C1 segment of cervical spinal cord (tissue), 14 donors: ENCODE results near the gene GALNT9.
"Not testable (repeated sequence)": the region's sequence is repeated elsewhere in the genome, so short reads cannot be mapped to it uniquely, and the experiment has no call there.

Experiments used
- DNase-seq, 14 donors: peaks; one replicate each; lab custom pipeline; 2025; lab: John Stamatoyannopoulos, UW

Gene GALNT9

DNA sequence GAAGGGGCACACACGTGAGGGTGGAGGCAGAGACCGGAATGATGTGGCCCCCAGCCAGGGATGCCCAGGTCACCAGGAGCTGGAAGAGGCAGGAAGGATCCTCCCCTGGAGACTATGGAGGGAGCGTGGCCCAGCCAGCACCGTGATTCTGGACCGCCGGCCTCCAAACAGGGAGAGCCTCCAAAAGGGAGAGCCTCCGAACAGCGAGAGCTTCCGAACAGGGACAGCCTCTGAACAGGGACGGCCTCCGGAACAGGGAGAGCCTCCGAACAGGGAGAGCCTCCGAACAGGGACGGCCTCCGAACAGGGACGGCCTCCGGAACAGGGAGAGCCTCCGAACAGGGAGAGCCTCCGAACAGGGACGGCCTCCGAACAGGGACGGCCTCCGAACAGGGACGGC, 33.8 kb downstream of the GALNT9 start:
- DNase-seq, result not testable (repeated sequence)

DNA sequence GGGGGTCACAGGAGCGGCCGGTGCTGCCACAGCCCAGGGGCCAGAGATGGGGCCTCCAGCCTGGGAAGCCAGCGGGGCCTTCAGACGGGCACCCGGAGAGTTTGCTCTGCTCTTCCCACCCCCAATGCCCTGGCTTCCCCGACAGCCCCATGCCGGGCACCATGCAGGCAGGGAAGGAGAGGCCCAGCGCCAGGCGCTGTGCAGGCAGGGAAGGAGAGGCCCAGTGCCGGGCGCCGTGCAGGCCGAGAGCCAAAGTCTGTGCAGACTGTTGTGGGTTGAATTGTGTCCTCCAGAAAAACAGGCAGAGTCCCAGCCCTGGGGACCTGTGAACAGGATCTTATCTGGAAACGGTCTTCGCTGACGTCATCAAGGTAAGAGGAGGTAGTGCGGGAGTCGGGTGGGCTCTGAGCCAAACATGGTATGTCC, 34.3 kb downstream of the GALNT9 start:
- DNase-seq, result peak in 1 of 14 donors; percentile 71

DNA sequence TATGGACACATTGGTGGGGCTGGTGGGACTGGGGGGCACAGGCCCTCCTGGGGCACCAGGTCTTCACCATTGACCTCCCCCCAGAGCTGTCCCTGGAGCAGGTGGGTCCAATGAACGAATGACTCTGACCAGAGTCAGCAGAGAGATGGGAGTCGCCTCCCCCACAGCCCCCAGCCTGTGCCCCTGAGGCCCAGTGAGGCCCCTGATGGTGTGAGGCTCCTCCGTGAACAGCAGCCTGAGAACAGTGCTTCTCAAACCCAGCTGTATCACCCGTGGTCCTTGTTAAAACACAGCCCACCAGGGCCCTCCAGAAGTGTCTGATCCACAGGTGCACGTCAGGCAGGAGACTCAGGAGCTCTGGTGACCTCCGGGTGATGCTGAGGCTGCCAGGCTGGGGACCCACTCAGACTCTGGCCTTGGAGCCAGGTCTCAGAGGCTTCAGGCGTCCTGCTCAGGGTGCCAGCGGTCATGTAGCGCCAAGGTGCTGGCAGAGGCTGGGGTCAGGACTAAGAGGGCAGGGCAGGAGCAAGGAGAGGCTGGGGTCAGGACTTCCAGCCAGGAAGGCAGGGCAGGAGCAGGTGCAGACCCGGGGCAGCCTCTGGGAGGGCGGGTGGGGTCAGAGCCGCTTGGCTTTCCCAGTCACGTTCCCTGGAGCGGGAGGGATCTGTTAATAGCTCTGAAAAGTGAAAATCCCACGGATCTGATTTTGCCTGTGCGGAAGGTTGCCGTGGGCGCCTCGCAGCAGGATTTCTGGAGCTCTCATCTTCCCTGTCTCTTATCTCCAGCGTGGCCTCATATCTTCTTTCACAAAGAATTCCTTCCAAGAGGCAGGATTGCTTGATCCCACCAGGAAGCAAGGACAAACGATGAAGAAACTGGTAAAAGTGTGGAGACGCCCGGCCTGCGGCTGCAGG, 35.0 kb downstream of the GALNT9 start:
- no peak for DNase-seq

DNA sequence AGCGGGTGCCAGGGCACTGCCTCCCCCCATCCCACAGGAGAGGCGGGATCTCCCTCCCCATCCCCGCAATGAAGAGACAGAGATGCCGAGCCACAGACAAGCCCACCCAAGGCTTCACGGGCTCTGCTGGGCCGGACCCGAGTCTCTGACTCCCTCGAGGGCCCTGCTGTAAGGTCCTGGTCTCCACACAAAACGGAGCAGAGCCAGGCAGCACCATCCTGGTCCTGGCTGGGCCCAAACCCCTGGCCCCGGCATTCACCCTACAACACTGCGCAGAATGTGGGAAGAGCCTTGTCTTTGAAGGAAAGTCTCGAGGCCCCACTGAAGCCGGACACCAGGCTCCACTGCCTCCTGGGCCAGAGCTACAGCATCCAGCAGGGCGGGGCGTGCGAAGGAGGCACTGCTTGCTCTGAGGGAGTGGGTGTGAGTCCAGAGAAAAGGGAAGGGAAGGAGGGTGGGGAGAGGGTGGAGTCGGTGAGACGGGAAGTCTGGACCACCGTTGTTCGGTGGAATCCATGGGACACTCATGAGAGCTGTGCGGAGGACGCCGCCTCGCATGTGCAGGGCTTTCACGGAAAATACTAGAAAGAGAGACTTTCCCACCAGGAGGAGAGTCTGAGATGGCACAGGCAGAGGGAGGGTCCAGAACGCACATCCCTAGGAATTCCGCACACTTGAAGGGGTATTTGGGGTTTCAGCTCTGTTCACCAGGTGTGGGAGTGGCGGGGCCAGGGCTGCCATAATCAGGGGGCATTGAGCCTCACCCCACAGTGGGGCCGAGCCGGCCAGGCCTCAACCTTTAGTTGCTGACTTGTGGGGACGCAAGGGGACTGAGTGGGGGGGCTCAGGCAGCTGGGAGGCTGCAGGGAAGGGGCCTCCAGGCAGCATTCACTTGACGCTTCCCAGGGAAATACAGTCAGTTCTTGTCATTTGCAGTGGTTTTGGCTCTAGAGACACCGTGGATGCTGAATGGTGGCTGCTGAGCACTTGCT, 36.8 kb downstream of the GALNT9 start:
- no peak for DNase-seq

DNA sequence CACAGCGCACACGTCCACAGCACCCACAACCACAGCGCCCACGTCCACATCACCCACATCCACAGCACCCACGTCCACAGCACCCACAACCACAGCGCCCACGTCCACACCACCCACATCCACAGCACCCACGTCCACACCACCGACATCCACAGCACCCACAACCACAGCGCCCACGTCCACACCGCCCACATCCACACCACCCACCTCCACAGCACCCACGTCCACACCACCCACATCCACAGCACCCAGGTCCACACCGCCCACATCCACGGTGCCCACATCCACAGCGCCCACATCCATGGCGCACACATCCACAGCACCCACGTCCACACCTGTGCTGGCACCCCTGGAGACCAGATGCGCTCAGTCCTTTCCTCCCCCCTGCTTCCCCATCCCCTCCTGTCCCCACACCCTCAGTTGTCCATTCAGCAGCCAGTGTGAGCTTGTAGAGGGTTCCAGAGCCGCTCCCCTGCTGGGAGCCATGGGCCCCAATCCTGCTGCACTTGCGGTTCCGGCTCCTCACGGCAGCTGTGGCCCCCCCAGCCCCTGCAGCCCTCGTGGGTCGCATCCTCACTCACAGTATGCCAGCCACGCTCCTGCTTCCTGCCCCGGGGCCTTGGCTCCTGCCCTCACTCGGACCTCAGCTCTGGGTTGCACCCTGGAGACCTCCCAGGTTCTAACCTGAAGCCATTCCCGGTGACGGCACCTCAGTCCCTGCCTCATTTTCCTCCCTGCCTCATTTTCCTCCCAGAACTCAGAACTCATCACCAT, 37.8 kb downstream of the GALNT9 start:
- DNase-seq, result no peak

DNA sequence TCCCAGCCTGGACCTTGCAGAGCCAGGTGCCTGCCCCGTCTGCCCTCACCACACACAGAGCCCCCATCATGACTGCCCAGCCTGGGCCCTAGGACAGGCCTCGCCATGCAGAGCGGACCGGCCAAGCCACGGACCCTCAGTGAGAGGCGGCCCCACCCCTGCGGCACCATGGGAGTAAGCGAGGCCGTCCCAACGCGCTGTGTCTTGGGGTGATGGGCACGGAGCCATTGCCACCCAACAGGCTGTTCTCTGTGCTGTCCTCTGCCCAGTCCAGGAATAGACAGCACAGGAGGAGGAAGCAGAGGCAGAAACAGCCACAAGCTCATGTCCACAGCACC, 39.2 kb downstream of the GALNT9 start:
- DNase-seq, result no peak

DNA sequence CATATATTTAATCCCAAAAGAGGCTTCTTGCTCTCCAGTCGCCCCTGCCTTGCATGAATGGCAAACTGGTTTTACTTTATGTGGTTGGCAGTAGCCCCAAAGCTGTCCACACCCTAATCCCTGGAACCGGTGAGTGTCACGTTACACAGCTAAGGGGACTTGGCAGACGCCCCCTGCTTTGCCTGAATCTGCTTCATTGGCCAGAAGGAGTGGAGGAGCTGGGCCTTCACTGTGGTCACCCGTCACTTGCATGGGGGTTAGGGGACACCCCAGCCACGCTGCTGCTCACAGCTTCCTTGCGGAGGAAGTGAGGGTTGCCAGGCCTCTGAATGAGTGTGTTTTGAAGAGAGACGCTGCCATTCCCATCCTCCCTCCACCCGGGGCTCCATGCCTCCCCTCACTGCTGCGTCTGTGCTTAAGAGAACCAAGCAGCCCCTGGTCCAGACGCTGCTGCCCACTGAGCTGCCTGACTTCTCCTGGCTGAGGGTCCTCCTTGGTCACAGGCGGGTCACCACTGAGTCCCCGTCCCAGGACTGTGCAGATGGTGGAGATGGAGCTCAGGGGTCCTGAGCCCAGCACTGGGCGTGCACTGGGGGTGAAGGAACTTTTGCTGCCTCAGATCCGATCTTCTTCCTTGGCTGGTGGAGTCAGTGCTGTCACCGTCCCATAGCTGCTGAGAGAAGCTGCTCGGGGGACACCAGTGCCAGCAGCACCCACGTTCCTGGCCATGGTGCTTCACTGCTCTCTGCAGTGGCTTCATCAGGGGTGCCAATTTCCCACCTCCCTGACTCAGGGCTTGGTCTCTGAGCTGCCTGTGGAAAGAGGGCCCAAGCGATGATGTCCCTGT, 39.8 kb downstream of the GALNT9 start:
- no peak for DNase-seq

DNA sequence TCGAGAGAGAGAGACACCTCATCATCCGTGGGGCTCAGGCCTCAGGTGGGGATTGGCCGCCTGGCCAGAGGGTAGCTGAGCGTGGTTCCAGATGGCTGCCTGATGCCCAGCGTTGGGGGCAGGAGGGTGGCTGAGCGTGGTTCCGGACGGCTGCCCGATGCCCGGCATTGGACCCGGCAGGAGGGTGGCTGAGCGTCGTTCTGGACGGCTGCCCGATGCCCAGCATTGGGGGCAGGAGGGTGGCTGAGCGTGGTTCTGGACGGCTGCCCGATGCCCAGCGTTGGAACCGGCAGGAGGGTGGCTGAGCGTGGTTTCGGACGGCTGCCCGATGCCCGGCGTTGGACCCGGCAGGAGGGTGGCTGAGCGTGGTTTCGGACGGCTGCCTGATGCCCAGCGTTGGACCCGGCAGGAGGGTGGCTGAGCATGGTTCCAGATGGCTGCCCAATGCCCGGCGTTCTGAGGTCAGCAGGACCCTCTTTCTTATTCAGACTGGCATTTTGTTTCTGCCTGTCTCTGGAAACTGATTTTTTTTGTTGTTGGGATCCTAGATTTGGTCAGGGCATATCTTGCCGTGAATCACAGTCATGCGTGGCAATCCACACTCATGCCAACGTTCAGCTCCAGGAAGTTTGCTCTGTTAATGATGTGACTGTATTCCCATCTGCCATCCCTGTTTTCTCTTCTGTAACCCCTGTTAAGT, 40.7 kb downstream of the GALNT9 start:
- DNase-seq, result peak in 1 of 14 donors; percentile 82

DNA sequence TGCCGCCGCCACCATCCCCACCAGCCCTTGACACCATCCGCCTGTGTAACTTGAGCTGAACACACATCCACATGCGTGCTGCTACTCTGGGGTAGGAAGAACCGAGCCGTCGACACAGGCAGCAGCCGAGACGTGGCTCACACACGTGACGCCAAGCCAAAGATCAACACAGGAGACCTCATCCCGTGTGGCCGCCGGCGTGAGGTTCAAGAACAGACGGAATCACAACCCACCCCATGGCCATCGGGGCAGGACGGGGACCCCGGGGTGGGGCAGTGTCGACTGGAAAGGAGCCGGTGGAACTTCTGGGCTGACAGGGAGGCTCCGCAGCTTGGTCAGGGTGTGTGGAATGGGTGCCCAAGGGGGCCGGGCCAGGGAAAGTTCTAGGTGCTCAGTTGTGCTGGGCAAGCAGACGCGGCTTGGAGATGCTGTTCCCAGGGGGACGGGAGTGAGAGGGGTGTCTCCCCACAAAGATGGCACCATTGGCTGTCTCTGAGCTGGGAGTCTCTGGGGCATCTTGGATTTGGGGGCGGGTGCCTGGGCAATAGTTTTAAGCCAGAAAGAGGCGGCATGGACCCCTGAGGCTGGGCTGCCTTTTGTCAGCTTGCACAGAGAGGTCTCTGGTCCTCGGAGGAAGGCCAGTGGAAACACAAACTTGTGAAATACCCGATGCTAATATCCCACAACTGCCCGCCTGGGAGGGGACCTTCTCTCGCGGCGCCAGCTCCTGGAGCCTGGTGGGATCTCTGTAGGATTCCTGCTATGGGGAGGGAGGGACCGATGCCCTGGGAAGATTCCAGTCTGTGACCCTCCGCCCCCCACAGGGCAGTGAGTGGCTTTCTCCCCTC, 41.8 kb downstream of the GALNT9 start:
- no peak for DNase-seq

DNA sequence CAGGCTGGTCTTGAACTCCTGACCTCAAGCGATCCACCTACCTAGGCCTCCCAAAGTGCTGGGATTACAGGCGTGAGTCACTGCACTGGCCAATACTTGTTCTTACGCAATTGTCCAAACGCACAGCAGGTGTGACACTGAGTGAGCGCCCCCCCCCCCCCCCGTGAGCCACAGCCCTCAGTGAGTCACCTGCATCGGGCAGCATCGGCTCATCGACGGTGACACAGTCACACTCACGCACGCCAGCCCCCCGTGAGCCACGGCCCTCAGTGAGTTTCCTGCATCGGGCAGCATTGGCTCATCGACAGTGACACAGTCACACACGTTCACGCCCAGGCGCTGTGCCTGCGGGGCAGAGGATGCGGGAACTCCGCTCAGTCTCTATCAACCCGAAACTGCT, 42.5 kb downstream of the GALNT9 start:
- no peak for DNase-seq

DNA sequence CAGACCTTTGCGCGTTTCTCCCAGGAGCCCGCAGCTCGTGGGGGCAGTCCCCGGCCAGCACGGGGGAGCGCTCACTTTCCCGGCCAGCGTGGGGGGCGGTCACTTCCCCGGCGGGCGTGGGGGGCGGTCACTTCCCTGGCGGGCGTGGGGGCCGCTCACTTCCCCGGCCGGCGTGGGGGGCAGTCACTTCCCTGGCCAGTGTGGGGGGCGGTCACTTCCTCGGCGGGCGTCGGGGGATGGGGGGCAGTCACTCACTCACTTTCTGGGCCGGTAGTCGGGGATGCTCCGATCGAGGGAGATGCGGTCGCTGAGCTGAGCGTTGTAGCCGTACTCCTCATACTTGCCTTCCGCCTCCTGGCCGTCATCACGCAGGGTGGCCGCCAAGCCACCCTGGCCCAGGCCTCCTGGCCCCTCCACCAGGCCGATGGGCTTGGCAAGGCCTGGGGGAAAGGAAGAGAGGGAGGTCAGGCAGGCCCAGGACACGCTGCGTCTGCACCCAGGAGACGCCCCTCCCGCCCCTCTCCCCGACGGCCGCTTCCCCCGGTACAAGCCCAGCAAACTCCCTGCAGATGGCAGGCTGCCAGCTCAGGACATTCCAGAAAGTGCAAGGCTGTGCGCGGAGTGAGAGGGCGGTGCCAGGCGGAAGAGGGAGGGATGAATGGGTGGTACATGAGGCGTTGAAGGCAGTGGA, 43.3 kb downstream of the GALNT9 start:
- peak in 5 of 14 donors; percentile 3 to 31 (median 11) for DNase-seq

DNA sequence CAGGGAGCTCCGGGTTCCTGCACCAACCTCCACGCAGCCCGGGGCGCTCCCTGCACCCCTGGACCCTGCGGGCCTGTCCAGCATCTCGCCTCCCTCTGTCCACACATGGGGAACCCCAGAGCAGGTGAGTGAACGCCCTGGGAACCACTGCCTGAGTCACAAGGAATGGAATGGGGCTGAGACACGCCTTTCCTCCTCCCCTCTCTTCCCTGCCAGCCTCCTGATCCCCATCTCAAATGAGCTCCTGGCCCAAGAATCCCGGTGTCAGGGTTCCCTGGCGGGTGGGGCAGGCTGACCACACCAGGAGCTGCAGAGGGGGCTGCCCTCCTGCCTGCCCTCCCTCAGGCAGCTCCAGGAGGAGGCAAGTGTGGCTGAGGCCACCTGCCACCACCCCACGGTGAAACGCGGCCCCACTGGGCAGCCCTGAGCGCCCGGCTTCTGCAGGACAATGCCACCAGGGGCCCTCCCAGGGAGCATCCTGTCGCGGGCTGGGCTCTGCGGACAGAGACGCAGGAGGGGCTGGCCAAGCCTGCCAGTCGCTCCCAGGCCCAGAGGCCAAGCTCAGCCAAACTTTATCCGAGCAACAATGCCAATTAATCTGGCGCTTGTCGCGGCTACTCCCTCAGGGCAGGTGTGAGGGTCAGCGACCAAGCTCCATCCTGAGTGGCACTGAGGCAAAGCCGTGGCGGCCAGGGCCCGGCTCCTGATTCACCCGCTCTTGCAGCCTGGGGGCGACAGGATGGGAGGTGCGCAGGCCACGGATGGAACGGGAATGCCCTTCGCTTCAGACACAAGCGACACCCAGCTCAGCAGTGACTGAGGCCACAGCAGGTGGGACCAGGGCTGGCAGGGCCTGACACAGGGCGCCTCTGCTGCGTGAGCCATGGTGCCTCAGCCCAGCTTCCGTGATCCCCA, 44.3 kb downstream of the GALNT9 start:
- no peak for DNase-seq

DNA sequence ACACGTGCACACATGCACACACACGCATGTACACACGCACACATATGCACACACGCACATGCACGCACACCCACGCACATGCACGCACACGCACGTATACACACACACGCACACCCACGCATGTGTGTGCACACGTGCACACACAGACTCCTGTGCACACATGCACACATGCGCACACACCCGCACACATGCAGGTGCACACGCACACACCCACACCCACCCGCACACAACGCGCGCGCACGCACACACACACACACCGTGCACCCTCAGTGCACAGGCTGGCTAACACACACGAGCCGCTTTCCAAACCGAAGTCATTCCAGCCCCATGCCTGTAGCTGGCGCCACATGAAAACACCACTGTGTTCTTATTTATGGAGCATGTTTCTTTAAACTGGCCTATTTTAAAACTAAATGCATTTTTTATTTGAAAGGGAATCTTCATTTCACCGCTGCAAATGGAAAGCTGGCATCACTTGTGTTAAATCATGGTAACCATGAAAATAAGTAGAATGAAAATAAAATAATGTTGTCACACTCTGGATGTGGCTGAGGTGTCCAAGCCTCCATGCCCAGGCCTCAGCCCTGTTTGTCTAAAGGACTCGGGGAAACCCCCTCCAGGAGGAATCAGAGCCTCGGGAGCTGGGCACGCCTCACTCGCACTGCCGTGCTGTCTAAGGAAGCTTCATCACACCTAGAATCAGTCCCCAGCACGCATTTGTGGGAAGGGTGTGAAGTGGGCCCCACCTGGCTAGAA, 45.1 kb downstream of the GALNT9 start:
- peak in 1 of 14 donors; percentile 68 for DNase-seq

DNA sequence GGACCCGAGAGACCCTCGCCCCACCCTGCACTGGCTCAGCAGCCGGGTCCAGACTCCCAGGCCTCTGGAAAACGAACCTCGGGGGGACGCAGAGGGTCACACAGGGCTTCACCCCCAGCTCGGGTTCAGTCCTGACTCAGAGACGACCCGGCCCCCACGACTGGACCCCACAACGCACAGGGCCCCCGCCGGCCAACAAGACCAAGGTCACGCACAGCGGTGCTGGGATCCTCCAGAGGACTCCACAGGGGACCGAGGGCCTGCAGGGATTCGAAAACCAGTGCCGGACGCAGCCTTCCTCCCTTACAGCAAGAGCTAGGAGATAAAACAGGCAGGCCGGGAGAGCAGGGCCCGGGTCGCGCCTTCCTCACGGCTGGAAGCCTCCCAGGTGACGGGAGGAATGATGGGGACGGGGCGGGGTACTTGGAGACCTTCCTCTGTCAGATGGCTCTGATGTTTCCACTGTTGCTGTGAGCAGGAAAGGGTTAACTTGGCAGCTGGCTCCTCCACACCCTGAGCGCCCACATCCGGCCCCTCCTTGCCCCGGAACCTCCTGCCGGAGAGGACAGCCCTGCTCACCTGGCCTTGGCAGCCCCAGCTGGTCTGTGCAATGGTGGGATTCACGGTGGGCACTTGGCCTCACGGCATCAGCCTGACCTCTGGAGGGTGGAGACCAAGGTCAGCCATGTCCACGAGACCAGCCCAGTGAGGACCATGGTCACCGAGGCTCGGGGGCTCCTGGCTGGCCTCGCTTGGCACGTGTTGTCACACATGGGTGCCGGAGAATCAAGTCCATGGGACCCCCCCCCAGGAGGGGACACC, 46.2 kb downstream of the GALNT9 start:
- DNase-seq, result no peak

DNA sequence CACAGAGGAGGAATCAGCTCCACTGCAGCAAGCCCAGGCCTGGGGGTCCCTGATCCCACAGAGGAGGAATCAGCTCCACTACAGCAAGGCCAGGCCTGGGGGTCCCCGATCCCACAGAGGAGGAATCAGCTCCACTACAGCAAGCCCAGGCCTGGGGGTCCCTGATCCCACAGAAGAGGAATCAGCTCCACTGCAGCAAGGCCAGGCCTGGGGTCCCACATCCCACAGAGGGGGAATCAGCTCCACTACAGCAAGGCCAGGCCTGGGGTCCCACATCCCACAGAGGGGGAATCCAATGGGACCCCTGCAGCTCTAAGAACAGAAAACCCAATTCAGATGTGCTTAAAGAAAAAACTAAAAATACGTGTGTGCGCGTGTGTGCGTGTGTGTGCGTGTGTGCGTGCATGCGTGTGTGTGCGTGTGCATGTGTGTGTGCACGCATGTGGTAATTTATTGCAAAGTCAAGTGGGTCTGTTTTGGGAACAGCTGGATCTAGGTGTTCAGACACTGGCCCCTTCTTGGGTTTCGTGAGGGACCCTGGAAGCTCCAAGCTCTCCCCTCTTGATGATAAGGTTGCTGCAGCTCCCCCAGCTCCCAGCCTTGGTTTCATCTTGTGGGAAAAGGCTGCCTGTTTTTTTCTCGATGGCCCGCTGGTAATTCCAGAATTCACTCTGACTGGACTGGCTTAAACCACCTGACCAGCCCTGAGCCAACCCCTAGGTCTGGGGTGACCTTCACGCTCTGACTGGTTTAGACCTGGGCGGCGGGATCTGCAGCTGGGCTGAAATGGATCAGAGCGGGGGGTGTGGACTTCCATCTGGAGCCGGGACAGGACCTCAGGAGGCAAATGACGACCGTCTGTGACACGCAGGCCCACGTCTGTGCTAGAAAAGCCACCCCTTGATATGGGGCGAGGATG, 47.1 kb downstream of the GALNT9 start:
- no peak for DNase-seq
